ENCODE measurements around the gene FYB1. TPM values are rescaled to one million over a fixed set of nuclear protein-coding genes. Genes with fewer than 3 reads are reported as not detected.

The FYB1 gene
- total and polyA plus RNA-seq, 2 of the 8 experiments (the other 6 are each of a cell fraction or from before 2014, with no cell fraction given), result not detected

- POLR2A ChIA-PET (ENCODE audit: partially characterized antibody), result no interaction called here
- Histone ChIP-seq H3K4me2 (ENCODE audit: insufficient read depth in 1 of 2, low read depth in 2 of 2, low read length in 2 of 2) (no peak overlapping the region), H3K23ac (ENCODE audit: insufficient read length) (no peak overlapping the region), H3K56ac (replicated peaks; ENCODE audit: insufficient read length, low read depth, low read length) (no peak overlapping the region), H4K91ac (replicated peaks; ENCODE audit: insufficient read length, low read length) (no peak overlapping the region), H3K4me3 (ENCODE audit: extremely low read depth in 1 of 4, insufficient read depth in 2 of 4, low read depth in 3 of 4, low read length in 4 of 4) (no peak overlapping the region), H3K9ac (replicated peaks in 1 of 4; ENCODE audit: extremely low read depth in 1 of 4, low read depth in 3 of 4, low read length in 3 of 4) (no peak overlapping the region), H3K23me2 (ENCODE audit: low read depth, low read length) (no peaks in the 10 kb centered on the region), H3K36me3 (ENCODE audit: control insufficient read depth in 2 of 4, insufficient read depth in 4 of 4, low read length in 3 of 4) (no peaks in the 10 kb centered on the region), H2BK20ac (ENCODE audit: low read length) (no peak overlapping the region), H2BK15ac (ENCODE audit: low read length) (no peak overlapping the region), H2AFZ (ENCODE audit: low read length) (no peak overlapping the region), H3K18ac (ENCODE audit: extremely low read depth, low read length) (no peak overlapping the region), H3K27me3 (replicated peaks in 1 of 4; ENCODE audit: control insufficient read depth in 3 of 4, extremely low read depth in 1 of 4, insufficient read depth in 3 of 4, low read length in 3 of 4) (no peaks in the 10 kb centered on the region), H4K5ac (ENCODE audit: insufficient read length, low read depth, low read length) (no peak overlapping the region), H3K4me1 (replicated peaks in 1 of 4; ENCODE audit: control insufficient read depth in 3 of 4, insufficient read depth in 4 of 4, low read length in 3 of 4) (no peaks in the 10 kb centered on the region), H2BK5ac (ENCODE audit: low read depth, low read length) (no peak overlapping the region), H2AK5ac (ENCODE audit: low read depth, low read length) (no peak overlapping the region), H3K9me3 (ENCODE audit: insufficient read depth in 2 of 2, low read depth in 1 of 2, low read length in 1 of 2) (no peaks in the 10 kb centered on the region), H3K14ac (ENCODE audit: insufficient read length) (no peak overlapping the region), H3K79me2 (ENCODE audit: control insufficient read depth in 1 of 2, insufficient read depth in 2 of 2, low read length in 2 of 2) (no peaks in the 10 kb centered on the region), H3K79me1 (ENCODE audit: low read depth, low read length) (no peaks in the 10 kb centered on the region), H2BK12ac (ENCODE audit: low read depth, low read length) (no peak overlapping the region), H4K20me1 (replicated peaks in 1 of 2; ENCODE audit: control insufficient read depth in 1 of 2, insufficient read depth in 2 of 2, low read length in 2 of 2) (no peaks in the 10 kb centered on the region), H2BK120ac (replicated peaks; ENCODE audit: low read depth, low read length) (no peak overlapping the region), H3K27ac (ENCODE audit: low read depth, low read length) (no peak overlapping the region), H3K4ac (replicated peaks; ENCODE audit: insufficient read length, low read depth, low read length) (no peak overlapping the region), H4K8ac (ENCODE audit: extremely low read depth, insufficient read depth, low read length) (no peak overlapping the region)
- CTCF ChIA-PET (ENCODE audit: partially characterized antibody), result interaction anchor here (1.1 to 1.9 kb wide), 3 partner anchors 19 to 98 kb away, joined by 3 to 5 read pairs (median 4); no protein-coding TSS in a partner anchor
- WGBS, 2 experiments (ENCODE audit: extremely low coverage in 1 of 2, insufficient coverage in 1 of 2, insufficient read length in 1 of 2, insufficient replicate concordance in 2 of 2, low coverage in 1 of 2, low lambda C conversion rate in 2 of 2, missing lambda C conversion rate in 1 of 2), result 95% methylated on average over 3 of the region's 3 CpGs; no CpG with 5 or more reads in 1 of the 2 experiments
- FAIRE-seq (no peak), DNase-seq (ENCODE audit: low read depth in 1 of 2, low spot score in 2 of 2) (no peak)
- TF ChIP-seq BACH1 (IDR thresholded peaks at IDR 0.05; ENCODE audit: low read length) (peak; percentile 44; the same call in 1 of the 2 replicates), NANOG (IDR thresholded peaks at IDR 0.05; ENCODE audit: insufficient read depth, low read depth, low read length, poor library complexity, severe bottlenecking) (no peak)
These were observed 99.8 kb downstream of the FYB1 start for GRCh38 chr5:39119404-39120051.

Data from H1 (cell line).